HG02588 (cell line): Measurements from ENCODE around the gene DTNA.
A peak's percentile ranks its signal among the peaks of the same experiment; 100 is the strongest.

Experiments used
- ATAC-seq: cut with Tn5 transposase; IDR thresholded peaks from one replicate; pipeline ENCODE4 v1.9.1; 2021; ENCODE audit warnings: mild to moderate bottlenecking, moderate library complexity; ENCODE audit not compliant: unreplicated experiment

DTNA gene

DNA sequence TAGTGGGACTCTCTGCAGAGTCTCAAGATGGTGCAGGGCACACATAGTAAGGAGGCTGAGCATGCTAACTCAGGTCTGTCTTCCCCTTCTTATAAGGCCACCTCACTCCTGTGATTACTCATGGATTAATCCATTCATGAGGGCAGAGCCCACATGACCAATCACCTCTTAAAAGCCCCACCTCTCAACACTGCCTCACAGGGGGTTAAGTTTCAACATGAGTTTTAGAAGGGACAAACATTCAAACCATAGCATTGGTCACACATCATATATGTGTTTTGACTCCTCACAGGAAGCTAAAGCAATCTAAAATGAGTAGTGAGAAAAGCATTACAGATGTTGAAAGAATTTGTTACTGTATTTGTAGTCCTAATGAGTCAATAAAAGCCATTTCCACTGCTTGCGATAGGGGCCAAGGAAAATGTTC, 57.5 kb downstream of the DTNA start:
- no peak for ATAC-seq

GRCh38 chr18:34771958-34772357, 61.9 kb downstream of the DTNA start:
- ATAC-seq: no peak

DNA sequence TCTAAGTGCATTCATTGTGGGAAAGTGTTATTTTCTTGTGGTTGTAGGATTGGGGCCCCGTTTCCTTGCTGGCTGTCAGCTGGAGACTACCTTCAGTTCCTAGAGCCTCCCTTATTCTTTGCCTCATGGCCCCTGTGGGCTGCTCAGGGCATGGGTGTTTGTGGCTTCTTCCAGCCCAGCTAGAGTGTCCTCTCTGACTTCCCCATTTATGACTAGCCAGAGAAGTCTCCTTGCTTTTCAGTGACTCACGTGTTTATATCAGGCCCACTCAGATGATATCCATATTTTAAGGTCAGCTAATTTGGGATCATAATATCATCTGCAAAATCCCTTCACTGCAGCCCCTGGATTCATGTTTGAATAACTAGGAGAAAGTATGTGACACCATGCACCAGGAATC, 62.8 kb downstream of the DTNA start:
- no peak for ATAC-seq

DNA sequence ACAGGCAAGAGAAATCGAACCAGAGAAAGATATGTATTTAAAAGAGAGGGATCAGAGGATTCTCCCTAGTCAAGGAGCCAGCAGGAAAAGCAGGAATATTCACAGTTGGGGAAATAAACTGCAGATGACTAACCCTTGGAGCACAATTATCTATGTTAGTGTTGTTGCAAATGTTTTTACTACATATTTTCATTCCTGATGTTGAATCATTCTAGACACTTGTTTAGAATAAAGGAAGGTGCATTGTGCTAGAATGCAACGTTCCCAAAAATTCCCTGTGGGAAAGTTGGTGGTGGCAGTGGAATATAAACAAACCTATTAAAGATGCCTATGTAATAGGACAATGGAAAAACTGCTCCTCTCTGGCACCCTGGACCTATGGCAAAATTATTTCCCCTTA, 63.3 kb downstream of the DTNA start:
- ATAC-seq: no peak

- no peak for ATAC-seq
These were observed 64.1 kb downstream of the DTNA start for GRCh38 chr18:34773961-34774766.

- ATAC-seq: no peak
These were observed 65.4 kb downstream of the DTNA start for GRCh38 chr18:34775461-34775860.

GRCh38 chr18:34779112-34779511, 69.0 kb downstream of the DTNA start:
- ATAC-seq: no peak

DNA sequence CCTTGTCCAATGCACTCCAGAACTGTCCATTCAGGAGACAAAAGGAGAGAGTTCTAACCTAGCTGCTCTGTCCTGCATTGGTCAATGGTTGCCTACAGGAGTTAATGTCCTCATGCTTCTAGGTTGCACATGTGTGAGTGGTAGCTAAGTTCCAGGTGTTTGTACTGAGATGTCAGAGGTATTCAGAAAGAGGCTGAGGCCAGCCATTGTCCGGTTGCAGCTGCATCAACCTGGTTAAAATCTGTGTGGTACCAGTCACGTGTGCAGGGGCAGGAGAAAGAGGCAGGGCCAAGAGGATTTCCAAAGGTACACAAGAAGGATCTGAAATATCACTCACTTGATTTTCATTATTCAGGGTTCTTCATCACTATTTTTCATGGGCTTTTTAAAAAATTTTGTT, 70.8 kb downstream of the DTNA start:
- no peak for ATAC-seq

DNA sequence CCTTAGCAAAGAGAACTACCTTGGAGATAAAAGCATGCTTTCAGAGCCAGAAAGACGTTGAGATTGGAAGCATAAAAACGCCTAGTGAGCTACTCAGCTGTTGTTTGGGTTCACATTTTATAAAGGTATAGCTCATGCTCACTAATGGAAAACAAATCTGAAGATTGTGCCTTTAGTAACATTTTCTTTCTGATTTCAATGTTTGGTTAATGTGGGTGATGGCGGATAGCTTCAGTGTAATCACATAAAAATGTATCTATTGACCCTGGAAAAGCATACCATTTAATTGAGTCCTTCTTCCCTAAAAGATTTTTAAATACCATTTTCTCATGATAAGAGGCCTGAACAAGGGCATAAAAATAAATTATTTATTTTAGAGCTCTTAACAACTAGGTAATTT, 73.4 kb downstream of the DTNA start:
- no peak for ATAC-seq

DNA sequence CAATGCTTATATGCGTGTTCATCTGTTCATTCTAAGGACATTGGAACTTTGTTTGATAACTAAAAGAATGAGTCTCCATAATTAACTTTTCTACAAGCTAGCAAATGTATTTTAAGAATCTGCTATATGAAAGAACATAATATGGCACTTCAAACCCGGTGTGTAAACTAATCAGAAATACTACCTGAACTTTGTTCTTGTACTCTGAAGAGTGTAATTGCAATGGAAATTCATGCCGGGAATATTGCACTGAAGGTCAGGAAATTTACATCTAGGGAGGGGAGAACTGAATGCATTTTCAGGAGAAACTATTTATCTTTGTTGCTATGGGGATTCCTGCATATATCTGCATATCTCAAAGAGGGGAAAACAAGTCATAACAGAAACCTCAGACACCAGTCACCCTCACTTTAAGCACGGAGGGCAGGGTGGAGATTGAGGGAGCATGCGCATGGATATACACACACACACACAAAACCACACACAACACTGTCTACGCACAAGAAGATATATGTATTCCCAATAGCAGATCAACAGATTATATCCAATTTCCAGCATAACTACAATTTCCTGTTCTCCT, 76.2 kb downstream of the DTNA start:
- no peak for ATAC-seq

DNA sequence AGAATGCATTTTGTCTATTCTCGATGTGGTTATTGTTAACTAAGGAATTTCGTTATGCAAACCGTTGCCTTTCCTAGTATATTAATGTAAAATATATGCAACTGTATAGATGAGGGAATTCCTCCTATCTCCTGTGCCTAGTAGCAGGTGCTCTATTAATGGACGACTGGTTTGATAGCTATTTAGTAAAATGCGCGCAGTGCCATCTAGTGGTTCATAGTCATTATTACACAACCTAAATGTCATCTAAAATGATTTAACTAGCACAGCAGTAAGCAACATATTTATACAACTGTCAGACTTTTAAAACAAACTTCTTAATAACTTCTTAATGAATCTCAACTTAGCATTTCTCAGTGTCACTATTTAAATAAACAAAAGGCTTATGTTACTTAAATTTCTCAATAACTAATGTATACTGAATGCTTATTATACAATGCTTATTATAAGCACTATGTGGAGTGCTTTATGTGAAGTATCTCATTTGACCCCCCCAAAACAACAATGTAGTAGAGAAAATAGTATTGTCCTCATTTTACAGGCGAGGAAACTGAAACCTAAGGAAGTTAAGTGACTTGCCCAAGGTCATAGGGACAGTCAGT, 77.9 kb downstream of the DTNA start:
- ATAC-seq: peak; percentile 61

DNA sequence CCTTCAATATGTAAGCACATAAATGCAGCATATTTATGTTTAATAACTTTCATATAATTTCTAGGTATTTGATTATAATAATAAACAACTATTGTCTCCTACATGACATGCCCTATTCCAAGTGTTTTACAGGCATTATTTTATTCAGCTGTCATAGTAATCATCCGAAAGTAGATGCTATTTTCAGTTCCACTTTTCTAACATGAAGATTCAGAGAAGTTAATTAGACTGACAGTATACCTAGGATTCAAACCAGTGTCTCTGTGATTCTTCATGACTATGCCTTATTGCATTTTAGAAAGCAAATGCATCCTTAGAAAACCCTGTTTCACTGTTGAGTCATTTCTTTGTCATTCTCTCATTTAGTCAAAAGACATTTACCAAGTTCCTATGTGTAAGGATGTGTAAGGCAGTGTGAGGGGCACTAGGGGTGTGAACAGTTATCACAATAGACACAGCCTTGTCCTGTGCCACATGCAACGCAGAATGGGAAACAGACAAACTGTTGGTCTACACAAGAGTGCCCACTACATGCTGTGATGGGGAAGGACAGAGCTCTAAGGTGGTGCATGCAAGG, 79.8 kb downstream of the DTNA start:
- ATAC-seq: no peak

DNA sequence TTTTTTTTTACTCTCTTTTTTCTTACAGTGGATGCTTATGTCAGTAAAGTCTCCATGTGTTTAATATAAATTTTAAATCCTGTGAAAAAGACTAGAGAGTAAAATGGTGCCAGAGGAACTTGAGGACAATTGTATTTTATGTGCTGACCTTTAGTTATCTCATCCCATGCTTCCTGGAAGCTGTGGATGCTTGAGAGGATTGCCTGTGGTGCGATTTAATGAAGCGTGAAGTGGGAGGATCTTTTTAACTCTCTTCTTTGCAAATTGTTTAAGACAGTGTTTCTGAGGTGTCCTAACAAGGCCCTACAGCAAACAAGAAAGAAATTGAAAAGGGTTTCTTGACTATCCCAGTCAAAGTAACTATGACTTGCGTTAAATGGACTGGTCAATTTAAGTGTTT, 84.2 kb downstream of the DTNA start:
- no peak for ATAC-seq

GRCh38 chr18:34795070-34795732, 85.1 kb downstream of the DTNA start:
- ATAC-seq: no peak

- ATAC-seq: no peak
These were observed 86.0 kb downstream of the DTNA start for GRCh38 chr18:34796035-34796657.

DNA sequence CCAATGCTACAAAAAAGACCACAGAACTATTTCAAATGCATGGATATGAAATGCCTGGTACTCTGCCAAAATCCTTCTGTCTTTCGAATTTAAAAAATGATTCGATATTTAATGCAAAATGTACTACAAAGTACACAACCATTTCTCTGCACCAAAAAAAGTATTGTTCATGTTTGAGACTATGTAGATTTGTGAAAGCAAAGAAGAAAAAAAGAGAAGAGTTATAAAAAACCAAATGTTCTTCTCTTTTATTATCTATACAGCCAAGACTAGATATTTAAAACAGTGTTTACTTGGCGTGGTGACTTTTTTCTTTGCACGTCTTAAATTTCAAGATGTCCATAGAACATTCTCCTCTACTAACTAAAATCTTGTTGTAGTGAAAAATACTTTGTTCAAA, 89.2 kb downstream of the DTNA start:
- no peak for ATAC-seq

- no peak for ATAC-seq
These were observed 90.3 kb downstream of the DTNA start for GRCh38 chr18:34800381-34800780.

DNA sequence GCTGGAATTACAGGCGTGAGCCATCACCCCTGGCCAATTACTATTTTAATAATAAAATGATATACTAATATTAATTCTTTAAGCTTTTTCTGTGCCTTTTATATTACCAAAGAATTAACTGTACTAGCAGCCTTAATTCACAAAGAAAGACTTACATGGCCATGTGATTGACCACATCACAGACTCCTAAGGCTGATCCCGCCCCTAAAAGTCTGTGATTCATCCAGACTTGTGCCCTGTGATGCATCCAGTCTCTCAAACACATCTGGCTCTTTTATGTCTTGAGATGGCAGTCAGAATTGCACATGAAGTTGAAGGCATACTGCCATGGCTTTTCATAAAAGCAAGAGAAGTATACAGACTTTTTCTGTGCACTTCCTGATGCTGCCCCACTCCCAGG, 91.7 kb downstream of the DTNA start:
- ATAC-seq: no peak

GRCh38 chr18:34802959-34803358, 92.9 kb downstream of the DTNA start:
- no peak for ATAC-seq

DNA sequence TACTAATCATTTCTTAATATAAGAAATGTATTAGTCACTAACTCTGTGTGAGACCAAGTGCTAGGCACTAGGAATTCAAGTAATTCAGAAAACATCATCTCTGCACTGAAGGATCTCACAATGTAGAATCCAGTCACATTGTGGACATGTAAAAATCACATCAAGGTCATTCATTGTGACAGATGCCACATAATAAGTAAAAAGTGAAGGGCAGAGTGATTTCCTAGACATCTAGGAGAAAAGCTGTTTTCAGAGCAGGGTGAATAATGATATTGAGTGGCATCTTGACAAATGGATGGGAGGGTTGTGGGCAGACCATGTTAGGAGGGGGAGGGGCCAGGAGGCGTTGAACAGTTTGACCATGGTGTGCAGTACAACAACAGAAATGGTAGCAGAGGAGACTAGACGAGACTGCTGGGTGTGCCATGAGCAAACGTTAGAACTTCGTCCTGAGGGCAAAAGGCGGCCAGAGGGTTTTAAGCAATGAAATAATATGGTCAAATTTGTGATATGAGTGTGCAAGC, 93.8 kb downstream of the DTNA start:
- no peak for ATAC-seq
